ENCODE measurements around the gene NEURL1B.

- TF ChIP-seq, protein P1, sequence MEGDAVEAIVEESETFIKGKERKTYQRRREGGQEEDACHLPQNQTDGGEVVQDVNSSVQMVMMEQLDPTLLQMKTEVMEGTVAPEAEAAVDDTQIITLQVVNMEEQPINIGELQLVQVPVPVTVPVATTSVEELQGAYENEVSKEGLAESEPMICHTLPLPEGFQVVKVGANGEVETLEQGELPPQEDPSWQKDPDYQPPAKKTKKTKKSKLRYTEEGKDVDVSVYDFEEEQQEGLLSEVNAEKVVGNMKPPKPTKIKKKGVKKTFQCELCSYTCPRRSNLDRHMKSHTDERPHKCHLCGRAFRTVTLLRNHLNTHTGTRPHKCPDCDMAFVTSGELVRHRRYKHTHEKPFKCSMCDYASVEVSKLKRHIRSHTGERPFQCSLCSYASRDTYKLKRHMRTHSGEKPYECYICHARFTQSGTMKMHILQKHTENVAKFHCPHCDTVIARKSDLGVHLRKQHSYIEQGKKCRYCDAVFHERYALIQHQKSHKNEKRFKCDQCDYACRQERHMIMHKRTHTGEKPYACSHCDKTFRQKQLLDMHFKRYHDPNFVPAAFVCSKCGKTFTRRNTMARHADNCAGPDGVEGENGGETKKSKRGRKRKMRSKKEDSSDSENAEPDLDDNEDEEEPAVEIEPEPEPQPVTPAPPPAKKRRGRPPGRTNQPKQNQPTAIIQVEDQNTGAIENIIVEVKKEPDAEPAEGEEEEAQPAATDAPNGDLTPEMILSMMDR (conservative IDR thresholded peaks at IDR 0.05; ENCODE audit: low read length), result no peak
- TF ChIP-seq EZH2phosphoT487 (IDR thresholded peaks at IDR 0.05; ENCODE audit: borderline replicate concordance), result no peak
Observed at GRCh38 chr5:172608773-172609172, 32.3 kb upstream of the NEURL1B start.

Data from Loucy (cell line).